NCI-H2227 (cell line): ENCODE data around the gene CAMK4.
"Not testable (repeated sequence)": the region's sequence is repeated elsewhere in the genome, so short reads cannot be mapped to it uniquely, and the experiment has no call there.

Source experiments
- DNase-seq: peaks from one replicate; lab custom pipeline; 2025; ENCODE audit not compliant: unreplicated experiment; lab: John Stamatoyannopoulos, UW

Gene CAMK4

GRCh38 chr5:111310711-111311620, 86.8 kb downstream of the CAMK4 start:
- no peak for DNase-seq

- no peak for DNase-seq
Observed at GRCh38 chr5:111311666-111312065, 87.5 kb downstream of the CAMK4 start.

- no peak for DNase-seq
Observed at GRCh38 chr5:111313017-111313724, 89.0 kb downstream of the CAMK4 start.

- no peak for DNase-seq
Observed at GRCh38 chr5:111320953-111321352, 96.8 kb downstream of the CAMK4 start.

- no peak for DNase-seq
Observed at GRCh38 chr5:111321376-111321775, 97.2 kb downstream of the CAMK4 start.

- DNase-seq, result no peak
Observed at GRCh38 chr5:111326551-111326950, 102.4 kb downstream of the CAMK4 start.

- no peak for DNase-seq
Observed at GRCh38 chr5:111337133-111337532, 112.9 kb downstream of the CAMK4 start.

GRCh38 chr5:111337688-111338087, 113.5 kb downstream of the CAMK4 start:
- no peak for DNase-seq

GRCh38 chr5:111345731-111346130, 121.5 kb downstream of the CAMK4 start:
- no peak for DNase-seq

- DNase-seq, result no peak
Observed at GRCh38 chr5:111347021-111347420, 122.8 kb downstream of the CAMK4 start.

- DNase-seq, result no peak
Observed at GRCh38 chr5:111348661-111349329, 124.6 kb downstream of the CAMK4 start.

GRCh38 chr5:111349429-111349828, 125.2 kb downstream of the CAMK4 start:
- DNase-seq, result no peak

- no peak for DNase-seq
Observed at GRCh38 chr5:111353035-111353434, 128.9 kb downstream of the CAMK4 start.

GRCh38 chr5:111358726-111359125, 134.5 kb downstream of the CAMK4 start:
- DNase-seq, result not testable (repeated sequence)

- peak; percentile 11 for DNase-seq
Observed at GRCh38 chr5:111360173-111360572, 136.0 kb downstream of the CAMK4 start.

- DNase-seq, result no peak
Observed at GRCh38 chr5:111364992-111365391, 140.8 kb downstream of the CAMK4 start.

- no peak for DNase-seq
Observed at GRCh38 chr5:111366388-111366787, 142.2 kb downstream of the CAMK4 start.

GRCh38 chr5:111367115-111367514, 142.9 kb downstream of the CAMK4 start:
- DNase-seq, result peak; percentile 6

GRCh38 chr5:111372799-111373198, 148.6 kb downstream of the CAMK4 start:
- no peak for DNase-seq

GRCh38 chr5:111374380-111374779, 150.2 kb downstream of the CAMK4 start:
- no peak for DNase-seq

- DNase-seq, result no peak
Observed at GRCh38 chr5:111375645-111376044, 151.5 kb downstream of the CAMK4 start.

- no peak for DNase-seq
Observed at GRCh38 chr5:111377306-111377705, 153.1 kb downstream of the CAMK4 start.
